GM23338 (cell line): ENCODE results near the gene FANCG. TPM values are rescaled to one million over a fixed set of nuclear protein-coding genes. Genes with fewer than 3 reads are reported as not detected.

Experiments used
- ATAC-seq: fragments of 200-7000 bp; cut with Tn5 transposase; 3 replicates; pipeline ENCODE4 v1.9.1; 2020
- DNase-seq: peaks from one replicate; pipeline ENCODE4 v3.0.0-alpha.2; 2015; ENCODE audit warnings: low spot score
- H2AFZ ChIP-seq: fragments of 200-600 bp; sonication (generic); 2 replicates; pipeline ENCODE4 v1.8.0; 2016; ENCODE audit warnings: antibody characterized with exemption, mild to moderate bottlenecking, moderate library complexity
- H3F3A ChIP-seq: fragments of 200-600 bp; sonication (generic); replicated peaks from 2 replicates; pipeline ENCODE4 v1.8.0; 2017; ENCODE audit warnings: antibody characterized with exemption, mixed run types, low read depth
- H3K27ac ChIP-seq: fragments of 200-600 bp; sonication (generic); 2 replicates; pipeline ENCODE4 v1.6.1; 2016; ENCODE audit warnings: low read depth
- H3K27me3 ChIP-seq: fragments of 200-600 bp; sonication (generic); 2 replicates; pipeline ENCODE4 v1.8.0; 2016; ENCODE audit warnings: mild to moderate bottlenecking, mixed run types, moderate library complexity; ENCODE audit not compliant: insufficient read depth
- H3K36me3 ChIP-seq: fragments of 200-600 bp; sonication (generic); 2 replicates; pipeline ENCODE4 v1.8.0; 2016; ENCODE audit warnings: mild to moderate bottlenecking; ENCODE audit not compliant: insufficient read depth
- H3K4me1 ChIP-seq: fragments of 200-600 bp; sonication (generic); 2 replicates; pipeline ENCODE4 v1.8.0; 2016; ENCODE audit warnings: mild to moderate bottlenecking, moderate library complexity; ENCODE audit not compliant: insufficient read depth
- H3K4me2 ChIP-seq: fragments of 200-600 bp; sonication (generic); 2 replicates; pipeline ENCODE4 v1.7.1; 2017; ENCODE audit warnings: mixed run types
- H3K4me3 ChIP-seq: fragments of 200-600 bp; sonication (generic); 2 replicates; pipeline ENCODE4 v1.6.1; 2016; ENCODE audit warnings: mixed run types
- H3K79me2 ChIP-seq: fragments of 200-600 bp; sonication (generic); replicated peaks from 2 replicates; pipeline ENCODE4 v1.8.0; 2017; ENCODE audit warnings: mild to moderate bottlenecking; ENCODE audit not compliant: insufficient read depth
- H3K9me2 ChIP-seq: fragments of 200-600 bp; sonication (generic); 2 replicates; pipeline ENCODE4 v1.8.0; 2017; ENCODE audit not compliant: insufficient read depth
- H4K20me1 ChIP-seq: fragments of 200-600 bp; sonication (generic); replicated peaks from 2 replicates; pipeline ENCODE4 v1.8.0; 2017; ENCODE audit warnings: mild to moderate bottlenecking; ENCODE audit not compliant: insufficient read depth
- H3K27ac Mint-ChIP-seq: 2 replicates; pipeline ENCODE4 v1.8.0; 2020; ENCODE audit warnings: inconsistent platforms, mild to moderate bottlenecking, moderate library complexity, mixed read lengths
- H3K27me3 Mint-ChIP-seq: 3 replicates; pipeline ENCODE4 v1.8.0; 2022; ENCODE audit warnings: low read depth, mild to moderate bottlenecking, moderate library complexity, mixed read lengths, inconsistent platforms; ENCODE audit not compliant: insufficient read depth, poor library complexity
- H3K36me3 Mint-ChIP-seq: 3 replicates; pipeline ENCODE4 v1.8.0; 2021; ENCODE audit warnings: low read depth, mild to moderate bottlenecking, inconsistent platforms, moderate library complexity, mixed read lengths
- H3K4me1 Mint-ChIP-seq: 3 replicates; pipeline ENCODE4 v1.8.0; 2020; ENCODE audit warnings: mild to moderate bottlenecking, inconsistent platforms, mixed read lengths
- H3K4me3 Mint-ChIP-seq: 3 replicates; pipeline ENCODE4 v1.8.0; 2021; ENCODE audit warnings: moderate library complexity, mild to moderate bottlenecking, inconsistent platforms, mixed read lengths
- H3K9me3 Mint-ChIP-seq: 3 replicates; pipeline ENCODE4 v1.8.0; 2020; ENCODE audit warnings: moderate library complexity, mild to moderate bottlenecking, inconsistent platforms, mixed read lengths
- CREB1 ChIP-seq: fragments of 250-450 bp; sonication (Bioruptor Pico); IDR thresholded peaks from 2 replicates; pipeline ENCODE4 v1.5.0; 2020; ENCODE audit warnings: low read depth, mild to moderate bottlenecking, moderate library complexity
- ETS1 ChIP-seq: IDR thresholded peaks from 2 replicates; pipeline ENCODE4 v1.6.1; 2016; ENCODE audit warnings: antibody characterized with exemption
- EZH2phosphoT487 ChIP-seq: fragments of 200-600 bp; sonication (generic); IDR thresholded peaks from one replicate; pipeline ENCODE4 v1.8.1; 2018; ENCODE audit warnings: antibody characterized with exemption; ENCODE audit not compliant: unreplicated experiment
- JUNB ChIP-seq: IDR thresholded peaks from one replicate; pipeline ENCODE4 v1.6.1; 2016; ENCODE audit warnings: antibody characterized with exemption; ENCODE audit not compliant: unreplicated experiment
- NANOG ChIP-seq: IDR thresholded peaks from 2 replicates; pipeline ENCODE4 v1.6.1; 2016; ENCODE audit warnings: antibody characterized with exemption, borderline replicate concordance
- POLR2AphosphoS5 ChIP-seq: IDR thresholded peaks from 2 replicates; pipeline ENCODE4 v1.6.1; 2016; ENCODE audit warnings: antibody characterized with exemption, low read depth
- ZNF114 ChIP-seq: fragments of 250-450 bp; sonication (Bioruptor Pico); IDR thresholded peaks from 2 replicates; pipeline ENCODE4 v1.5.0; 2020; ENCODE audit warnings: mild to moderate bottlenecking, moderate library complexity
- ZNF331 ChIP-seq: fragments of 250-450 bp; sonication (Bioruptor Pico); IDR thresholded peaks from 2 replicates; pipeline ENCODE4 v1.5.0; 2020; ENCODE audit warnings: low read depth, mild to moderate bottlenecking, moderate library complexity
- ZNF462 ChIP-seq: fragments of 250-450 bp; sonication (Bioruptor Pico); IDR thresholded peaks from 2 replicates; pipeline ENCODE4 v1.5.0; 2020; ENCODE audit warnings: mild to moderate bottlenecking, moderate library complexity
- polyA plus RNA-seq: library from polyadenylated mRNA; unstranded; fragments of >200 nt; fragmentation: Nextera tagmentation; extraction: Ambion mirVana; gene quantifications from 2 replicates; pipeline ENCODE4 v1.2.1, GENCODE V29; 2016
- total RNA-seq: library from RNA; depleted of rRNA; stranded (reverse); fragments of >200 nt; shearing (Covaris generic); gene quantifications from 2 replicates; pipeline ENCODE4 v1.2.3, GENCODE V29; 2014

The FANCG gene
- total and polyA plus RNA-seq, 2 experiments from 2014 or later = 53.8 to 56.2 TPM

GRCh38 chr9:35115680-35116538 lies 36.2 kb upstream of the FANCG start, which contains the start of gene ATOSB:
ATOSB (minus strand) TSS chr9:35115862; CDS start chr9:35108274, 7,588 bp downstream.
- Histone ChIP-seq H3K27ac (peak within 1 kb of the TSS; percentile 92), H4K20me1 (no peaks in the 10 kb centered on the region)

GRCh38 chr9:35114840-35115628 lies 35.3 kb upstream of the FANCG start:
- H3K79me2 ChIP-seq = peaks cover 13% of the 10 kb centered on the region; the same call in 1 of the 2 replicates
- ATAC-seq (no peak), DNase-seq (peak; percentile 40)
- H3K4me3 ChIP-seq = peak overlapping the region; percentile 68
- Mint-ChIP-seq H3K27me3 (peaks cover 14% of the 10 kb centered on the region), H3K27ac (peak overlapping the region; percentile 88; the same call in 1 of the 2 replicates), H3K4me1 (peaks cover 39% of the 10 kb centered on the region), H3K9me3 (no peaks in the 10 kb centered on the region), H3K4me3 (peak overlapping the region; percentile 91), H3K36me3 (no peaks in the 10 kb centered on the region; the same call in 2 of the 3 replicates)
- no peaks in the 10 kb centered on the region for H3K9me2 ChIP-seq
- peak overlapping the region; percentile 92 for H3K27ac ChIP-seq
- peak overlapping the region; percentile 78; the same call in 1 of the 2 replicates for H2AFZ ChIP-seq
- no peaks in the 10 kb centered on the region for H4K20me1 ChIP-seq
- H3K4me2 ChIP-seq = peak overlapping the region; percentile 94
- H3K27me3 ChIP-seq = no peaks in the 10 kb centered on the region
- 0 out of 2 replicates have a peak, but pooled peaks cover 7% of the 10 kb centered on the region for H3F3A ChIP-seq
- TF ChIP-seq NANOG (no peak), ZNF462 (no peak), ETS1 (no peak), CREB1 (CRISPR knock-in tag) (no peak), EZH2phosphoT487 (no peak), ZNF331 (CRISPR knock-in tag) (no peak), ZNF114 (no peak), JUNB (no peak)
- peaks cover 16% of the 10 kb centered on the region for H3K4me1 ChIP-seq
- no peaks in the 10 kb centered on the region for H3K36me3 ChIP-seq

More at GRCh38 chr9:35115680-35116538, 36.2 kb upstream of the FANCG start, which contains the start of gene ATOSB:
- Mint-ChIP-seq H3K4me3 (peak within 1 kb of the TSS; percentile 91), H3K9me3 (no peaks in the 10 kb centered on the region), H3K4me1 (peaks cover 34% of the 10 kb centered on the region), H3K27me3 (peaks cover 14% of the 10 kb centered on the region), H3K36me3 (no peaks in the 10 kb centered on the region; the same call in 2 of the 3 replicates), H3K27ac (peak within 1 kb of the TSS; percentile 88)
- peak within 1 kb of the TSS; percentile 95 for H3K4me2 ChIP-seq
- peak within 1 kb of the TSS; percentile 92 for H2AFZ ChIP-seq
- H3K27me3 ChIP-seq = no peaks in the 10 kb centered on the region
- no peaks in the 10 kb centered on the region for H3K9me2 ChIP-seq
- H3K4me3 ChIP-seq = peak within 1 kb of the TSS; percentile 71
- H3K79me2 ChIP-seq = peaks cover 9% of the 10 kb centered on the region; the same call in 1 of the 2 replicates
- DNase-seq (peak; percentile 99), ATAC-seq (peak; percentile 58)
- H3K36me3 ChIP-seq = no peaks in the 10 kb centered on the region
- TF ChIP-seq ZNF114 (no peak), CREB1 (CRISPR knock-in tag) (peak; percentile 64), POLR2AphosphoS5 (peak; percentile 41; the same call in 1 of the 2 replicates)
- peaks cover 16% of the 10 kb centered on the region for H3K4me1 ChIP-seq
- 0 out of 2 replicates have a peak, but pooled peaks cover 4% of the 10 kb centered on the region for H3F3A ChIP-seq
